GM21515 (cell line): Measurements from ENCODE around the gene ART5.
"Not testable (repeated sequence)": the region's sequence is repeated elsewhere in the genome, so short reads cannot be mapped to it uniquely, and the experiment has no call there.

Source experiments
- ATAC-seq: cut with Tn5 transposase; IDR thresholded peaks from one replicate; pipeline ENCODE4 v1.9.1; 2021; ENCODE audit not compliant: unreplicated experiment

ART5 gene

DNA sequence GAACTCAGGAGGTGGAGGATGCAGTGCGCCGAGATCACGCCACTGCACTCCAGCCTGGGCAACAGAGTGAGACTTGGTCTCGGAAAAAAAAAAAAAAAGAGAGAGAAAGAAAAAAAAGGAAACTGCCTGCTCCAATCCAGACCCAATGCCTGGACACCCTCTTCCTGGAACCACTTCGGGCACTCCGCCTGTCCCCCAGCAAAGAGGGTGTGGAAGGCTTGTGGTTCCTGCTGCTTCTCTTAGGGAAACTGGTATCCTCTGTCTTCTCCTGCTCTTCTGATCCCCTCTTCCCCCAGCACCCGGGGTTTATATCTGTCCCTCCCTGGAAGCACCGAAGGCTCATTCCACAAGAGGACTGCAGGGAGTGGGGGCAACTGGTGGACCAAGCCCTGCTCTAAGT, 16.5 kb upstream of the ART5 start:
- no peak for ATAC-seq

GRCh38 chr11:3657331-3657730, 15.5 kb upstream of the ART5 start:
- not testable (repeated sequence) for ATAC-seq

GRCh38 chr11:3655547-3655946, 13.8 kb upstream of the ART5 start:
- ATAC-seq = no peak

DNA sequence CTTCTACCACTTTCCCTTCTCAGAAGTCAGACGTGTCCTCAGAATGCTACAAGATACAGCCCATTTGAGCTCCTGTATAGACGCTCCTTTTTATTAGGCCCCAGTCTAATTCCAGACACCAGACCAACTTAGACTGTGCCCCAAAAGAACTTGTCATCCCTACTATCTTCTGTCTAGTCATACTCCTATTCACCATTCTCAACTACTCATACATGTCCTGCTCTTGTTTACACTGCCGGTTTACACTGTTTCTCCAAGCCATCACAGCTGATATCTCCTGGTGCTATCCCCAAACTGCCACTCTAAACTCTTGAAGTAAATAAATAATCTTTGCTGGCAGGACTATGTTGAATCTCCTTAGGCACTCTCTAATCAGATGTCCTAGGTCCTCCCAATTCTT, 10.7 kb upstream of the ART5 start:
- ATAC-seq = not testable (repeated sequence)

DNA sequence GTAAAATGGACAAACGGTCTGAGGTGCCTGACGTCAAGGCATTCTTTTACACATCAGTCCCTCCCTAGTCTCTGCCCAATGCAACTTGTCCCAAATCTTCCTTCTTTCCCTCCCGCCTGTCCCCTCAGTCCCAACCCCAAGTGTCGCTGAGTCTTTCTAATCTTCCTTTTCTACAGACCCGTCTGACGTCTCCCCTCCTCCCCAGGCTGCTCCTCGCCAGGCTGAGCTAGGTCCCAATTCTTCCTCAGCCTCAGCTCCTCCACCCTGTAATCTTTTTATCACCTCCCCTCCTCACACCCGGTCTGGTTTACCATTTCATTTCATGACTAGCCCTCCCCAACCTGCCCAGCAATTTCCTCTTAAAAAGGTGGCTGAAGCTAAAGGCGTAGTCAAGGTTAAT, 7.6 kb upstream of the ART5 start:
- not testable (repeated sequence) for ATAC-seq

GRCh38 chr11:3648843-3649242, 7.1 kb upstream of the ART5 start:
- not testable (repeated sequence) for ATAC-seq

DNA sequence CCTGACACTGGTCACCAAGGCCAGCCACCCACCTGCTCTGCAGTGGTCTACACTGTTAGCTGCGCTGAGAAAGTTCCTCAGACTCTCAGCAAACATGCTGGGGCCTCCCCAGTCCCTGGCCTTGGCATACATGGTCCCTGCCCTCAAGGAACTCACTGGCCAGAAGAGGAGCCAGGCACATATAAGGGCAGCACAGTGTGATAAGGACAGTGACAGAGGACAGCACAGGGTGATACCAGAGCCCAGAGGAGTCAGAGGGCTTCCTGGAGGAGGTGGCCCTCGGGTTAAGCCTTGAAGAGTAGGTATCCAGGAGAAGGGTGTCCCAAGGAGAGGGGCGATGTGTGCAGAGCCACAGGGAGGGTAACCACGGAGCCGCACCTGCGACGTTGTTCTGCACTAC, 3.8 kb upstream of the ART5 start:
- ATAC-seq = no peak

DNA sequence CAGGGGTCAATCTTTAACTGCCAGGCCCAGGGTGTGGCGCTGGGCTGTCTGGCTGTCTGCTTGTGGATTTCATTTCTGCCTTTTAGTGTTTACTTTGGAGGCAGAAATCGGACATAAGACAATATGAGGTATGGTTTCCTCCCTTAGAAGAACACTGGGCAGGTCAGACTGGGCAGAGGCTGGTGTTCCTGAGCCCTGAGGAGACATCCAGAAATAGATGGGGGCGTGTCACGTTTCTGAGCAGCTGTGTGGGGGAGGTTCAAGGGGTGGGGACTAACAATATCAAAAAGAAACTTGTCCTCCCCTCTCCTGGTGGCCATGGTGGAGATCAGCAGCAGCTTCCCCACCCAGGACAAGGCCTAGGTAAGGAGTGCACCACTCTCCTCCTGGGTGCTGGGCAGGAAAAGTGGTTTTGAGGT, 3.0 kb upstream of the ART5 start, which contains the start of gene ART1:
Gene ART1 (plus strand): TSS at position 312 of the 419 bp plus-strand sequence. CDS start 14,086 bp downstream, outside the sequence.
- no peak for ATAC-seq

DNA sequence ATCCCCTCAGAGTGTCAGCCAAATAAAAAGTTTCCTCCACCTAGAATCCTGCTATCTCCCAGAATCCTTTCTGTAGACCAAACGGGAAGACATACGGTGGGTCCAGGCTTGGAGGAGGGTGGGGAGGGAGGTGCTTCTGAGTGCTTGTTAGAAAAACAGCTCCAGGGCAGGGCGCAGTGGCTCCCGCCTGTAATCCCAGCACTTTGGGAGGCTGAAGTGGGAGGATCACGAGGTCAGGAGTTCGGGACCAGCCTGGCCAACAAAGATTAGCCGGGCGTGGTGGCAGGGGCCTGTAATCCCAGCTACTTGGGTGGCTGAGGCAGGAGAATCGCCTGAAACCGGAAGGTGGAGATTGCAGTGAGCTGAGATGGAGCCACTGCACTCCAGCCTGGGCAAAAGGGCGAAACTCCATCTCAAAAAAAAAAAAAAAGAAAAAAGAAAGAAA, 1.3 kb upstream of the ART5 start:
- ATAC-seq = not testable (repeated sequence)

DNA sequence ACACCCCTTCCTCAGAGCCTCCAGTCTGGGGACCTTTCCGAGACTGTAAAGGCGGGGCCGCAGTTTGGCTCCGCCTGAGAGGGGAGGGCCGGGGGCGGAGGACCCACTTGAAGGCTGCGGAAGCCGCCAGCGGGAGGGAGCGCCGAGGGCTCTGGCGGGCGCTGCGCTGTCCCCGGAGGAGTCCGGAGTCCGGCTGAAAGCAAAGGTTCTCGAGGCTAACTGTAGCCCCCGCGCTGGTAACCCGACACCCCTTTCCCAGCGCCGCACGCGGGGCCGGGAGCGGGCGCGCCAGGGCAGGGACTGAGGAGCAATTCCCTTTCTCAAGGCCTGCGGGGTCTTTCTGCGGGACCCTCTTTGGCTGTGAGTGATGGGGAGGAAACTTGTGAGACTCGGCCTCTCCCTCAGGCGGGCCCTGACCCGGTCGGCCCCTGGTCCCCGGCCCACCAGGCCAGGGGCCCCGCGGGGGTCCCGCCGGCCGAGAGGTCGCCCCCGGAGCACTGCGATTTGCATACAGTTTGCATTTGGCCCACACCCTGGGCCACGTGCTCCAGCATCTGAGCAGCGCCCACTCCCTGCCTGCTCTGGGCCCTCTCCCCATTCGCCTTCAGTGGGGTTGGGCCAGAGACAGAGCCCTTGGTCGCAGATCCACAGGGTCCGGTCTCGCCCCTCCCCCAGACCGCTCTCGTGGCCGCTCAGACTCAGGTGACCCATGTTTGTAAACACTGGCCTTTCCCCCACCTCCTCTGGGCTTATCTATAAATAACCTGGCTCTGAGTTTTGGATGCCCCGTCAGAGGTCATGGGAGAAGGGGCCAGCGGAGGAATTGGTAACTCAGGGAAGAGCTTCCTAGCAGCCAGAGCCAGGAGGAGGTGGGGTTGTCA, 519 bp upstream of the ART5 start:
- ATAC-seq = no peak

- ATAC-seq = no peak
These were observed 601 bp downstream of the ART5 start for GRCh38 chr11:3641191-3641590.

DNA sequence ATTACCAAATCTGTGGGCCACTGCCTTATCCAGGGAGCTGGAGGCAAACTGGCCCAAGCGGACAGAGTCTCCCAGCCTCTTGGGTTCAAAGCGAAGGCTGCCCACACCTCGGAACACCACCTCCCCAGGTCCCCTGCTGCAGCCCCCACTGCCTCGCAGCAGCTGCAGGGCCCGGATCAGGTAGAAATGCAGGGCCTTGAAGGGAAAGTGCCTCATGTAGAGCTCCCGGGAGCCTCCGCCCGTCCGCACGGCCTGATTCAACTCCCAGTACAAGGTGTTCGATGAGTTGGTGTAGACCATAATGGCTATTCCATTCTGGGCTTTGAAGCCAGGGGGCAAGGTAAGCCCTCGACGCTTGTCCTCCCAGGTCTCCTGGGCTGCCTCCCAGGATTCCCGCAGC, 2.0 kb downstream of the ART5 start:
- ATAC-seq = no peak

GRCh38 chr11:3638513-3638912, 3.3 kb downstream of the ART5 start:
- ATAC-seq = no peak

GRCh38 chr11:3637201-3637600, 4.6 kb downstream of the ART5 start:
- no peak for ATAC-seq

DNA sequence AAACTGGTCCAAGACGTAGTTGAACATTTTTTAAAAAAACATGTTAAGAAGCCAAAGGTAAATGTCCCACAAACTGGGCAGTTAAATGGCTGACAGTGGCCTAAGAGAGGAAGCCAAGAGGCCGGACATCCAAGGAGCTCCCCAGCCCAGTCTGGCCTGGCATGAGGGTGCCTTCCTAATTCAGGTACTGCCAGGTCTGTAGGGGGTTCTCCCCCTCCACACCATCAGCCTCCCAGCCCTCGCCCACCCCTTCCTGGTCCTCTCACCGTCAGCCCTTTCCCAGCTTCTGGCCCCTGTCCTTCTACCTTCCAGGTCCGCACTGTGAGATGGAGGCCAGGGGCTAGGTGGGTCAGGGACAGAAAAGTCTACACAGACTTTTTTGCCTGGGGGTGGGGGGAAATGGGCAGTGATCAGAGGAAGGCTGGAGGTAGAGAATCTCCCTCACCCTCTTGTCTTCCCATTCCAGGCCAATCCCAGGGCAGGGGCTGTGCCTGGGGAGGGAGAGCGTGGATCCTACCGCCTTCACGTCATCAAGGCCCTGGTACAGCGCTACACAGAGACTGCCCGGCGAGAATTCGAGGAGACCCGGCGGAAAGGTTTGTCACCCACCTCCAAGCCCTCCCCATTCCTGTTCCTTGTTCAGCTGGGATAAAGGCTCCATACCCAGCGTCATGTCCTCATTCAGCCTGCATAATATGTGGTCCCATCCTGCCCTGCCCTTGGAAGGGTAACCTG, 6.0 kb downstream of the ART5 start:
- no peak for ATAC-seq

DNA sequence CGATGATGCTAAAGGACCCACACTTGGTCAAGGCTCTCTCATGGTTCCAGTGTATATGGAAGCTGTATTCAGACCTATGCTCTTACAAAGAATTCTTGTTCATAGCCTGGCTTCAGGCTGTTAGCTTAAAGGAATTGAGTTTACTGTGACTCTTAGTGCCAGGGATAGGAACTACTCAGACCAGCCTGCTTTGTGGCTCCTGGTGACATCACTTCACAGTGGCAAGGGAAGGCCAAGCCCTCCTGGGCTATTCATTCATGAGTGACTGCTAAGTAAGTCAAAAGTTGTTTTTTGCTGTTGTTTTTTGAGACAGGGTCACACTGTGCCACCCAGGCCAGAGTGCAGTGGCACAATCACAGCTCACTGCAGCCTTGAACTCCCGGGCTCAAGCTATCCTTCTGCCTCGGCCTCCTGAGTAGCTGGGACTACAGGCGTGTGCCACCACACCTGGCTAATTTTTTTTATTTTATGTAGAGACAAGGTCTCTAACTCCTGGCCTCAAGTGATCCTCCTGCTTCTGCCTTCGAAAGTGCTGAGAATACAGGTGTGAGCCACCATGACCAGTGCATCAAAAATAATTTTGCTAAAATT, 9.6 kb downstream of the ART5 start:
- no peak for ATAC-seq

DNA sequence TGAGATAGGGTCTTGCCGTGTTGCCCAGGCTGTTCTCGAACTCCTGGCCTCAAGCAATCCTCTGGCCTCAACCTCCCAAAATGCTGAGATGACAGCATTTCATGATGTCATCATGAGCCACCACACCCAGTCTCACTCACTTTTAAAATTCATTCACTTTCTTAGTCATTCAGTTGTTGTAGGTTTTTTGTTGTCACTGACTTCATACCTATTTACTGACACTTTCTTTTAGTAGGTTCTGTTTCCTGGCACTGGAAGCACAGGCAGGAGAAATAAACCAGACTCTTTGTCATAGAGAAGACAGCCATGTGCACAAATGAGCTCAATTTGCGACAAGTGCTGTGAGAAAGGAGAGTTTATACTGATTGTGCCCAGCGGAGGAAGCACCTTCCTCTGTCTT, 10.5 kb downstream of the ART5 start:
- ATAC-seq = no peak

DNA sequence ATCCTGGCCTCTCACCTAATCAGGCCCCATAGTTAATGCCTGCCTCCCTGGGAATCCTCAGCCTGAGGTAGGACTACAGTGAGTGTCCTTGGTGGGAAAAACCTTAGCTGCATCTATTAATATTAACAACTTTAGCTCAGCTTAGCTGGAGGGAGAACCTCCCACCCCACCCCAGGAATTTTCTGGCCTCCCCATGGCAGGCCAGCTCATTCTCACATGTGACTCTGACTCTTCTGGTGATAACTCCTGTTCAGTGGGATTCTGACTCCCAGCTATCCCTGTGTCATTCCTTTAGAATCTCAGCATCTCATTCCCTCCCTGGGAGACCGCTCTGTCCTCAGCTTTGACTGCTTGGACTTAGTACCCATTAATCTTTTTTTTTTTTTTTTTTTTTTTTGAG, 14.5 kb downstream of the ART5 start:
- no peak for ATAC-seq

- no peak for ATAC-seq
These were observed 15.4 kb downstream of the ART5 start for GRCh38 chr11:3626250-3626960.

GRCh38 chr11:3623767-3624458, 17.9 kb downstream of the ART5 start:
- no peak for ATAC-seq
